HCT116 (cell line): ENCODE data around the gene NHSL2. TPM values are rescaled to one million over a fixed set of nuclear protein-coding genes. Genes with fewer than 3 reads are reported as not detected.

ENCODE experiments used
- ATAC-seq: fragments of 200-7000 bp; cut with Tn5 transposase; 2 replicates; pipeline ENCODE4 v1.9.1; 2020; ENCODE audit warnings: mild to moderate bottlenecking, moderate library complexity
- BruUV-seq: library from RNA; stranded (reverse); fragments of 400-500 nt; replicated peaks from 2 replicates; lab custom pipeline; 2021; lab: Mats Ljungman, UMichigan
- CTCF ChIA-PET: fragments of 300-600 bp; sonication (Branson Sonifier 250); formaldehyde crosslinking; loops from one replicate; lab custom pipeline; 2021; ENCODE audit warnings: antibody characterized with exemption; lab: Charles Lee
- POLR2A ChIA-PET: fragments of 300-600, 350-600 bp; sonication (Branson Sonifier 250); formaldehyde crosslinking; loops from one replicate; lab custom pipeline; 2021; ENCODE audit warnings: antibody characterized with exemption; lab: Charles Lee
- RAD21 ChIA-PET, 2 experiments: fragments of 300-600 bp; sonication (Branson Sonifier 250); formaldehyde crosslinking; loops; one replicate each; lab custom pipeline; 2023; ENCODE audit warnings: low total read pairs in 2 of 2; ENCODE audit not compliant: uncharacterized antibody in 2 of 2, unreplicated experiment in 2 of 2, low non-redundant PET in 1 of 2; lab: Charles Lee
- DNase-seq: peaks from one replicate; pipeline ENCODE4 v3.0.0-alpha.2; 2010; ENCODE audit warnings: low read depth, low spot score
- H2AFZ ChIP-seq: fragments of 200-600 bp; shearing (Covaris generic), sonication (generic); 2 replicates; pipeline ENCODE4 v1.6.1; 2017; ENCODE audit warnings: low read depth, mixed run types, mixed read lengths, antibody characterized with exemption, low read length; ENCODE audit not compliant: poor library complexity, severe bottlenecking
- H3K27ac ChIP-seq: 2 replicates; pipeline ENCODE4 v1.5.1; 2012; ENCODE audit warnings: low read depth, low read length
- H3K27me3 ChIP-seq: fragments of 200-600 bp; sonication (generic); 2 replicates; pipeline ENCODE4 v1.6.1; 2016; ENCODE audit warnings: mixed run types, low read length, mixed read lengths; ENCODE audit not compliant: insufficient read depth
- H3K36me3 ChIP-seq, 2 experiments: fragments of 200-500 bp in 1 of 2; fragments of 200-600 bp in 1 of 2; sonication (Bioruptor generic) in 1 of 2; sonication (generic) in 1 of 2; 2 replicates each; pipeline versions ENCODE4 v1.5.1 to v1.6.1; 2014 to 2016; ENCODE audit warnings: low read length in 2 of 2, inconsistent platforms in 1 of 2, mixed read lengths in 1 of 2, mixed run types in 1 of 2; ENCODE audit not compliant: insufficient read depth in 2 of 2, control insufficient read depth in 1 of 2
- H3K4me1 ChIP-seq, 2 experiments: fragments of 200-600 bp in 1 of 2; sonication (generic) in 1 of 2; 2 replicates each; pipeline versions ENCODE4 v1.5.1 to v1.6.1; 2012 to 2017; ENCODE audit warnings: low read length in 2 of 2, inconsistent platforms in 1 of 2, mild to moderate bottlenecking in 1 of 2, mixed read lengths in 1 of 2, mixed run types in 1 of 2, moderate library complexity in 1 of 2; ENCODE audit not compliant: insufficient read depth in 2 of 2, control insufficient read depth in 1 of 2
- H3K4me2 ChIP-seq: fragments of 200-600 bp; sonication (generic); 2 replicates; pipeline ENCODE4 v1.6.1; 2017; ENCODE audit warnings: mixed run types, low read length, mixed read lengths
- H3K4me3 ChIP-seq, 2 experiments: fragments of 200-600 bp in 1 of 2; sonication (generic) in 1 of 2; replicated peaks in 1 of 2; 2 replicates each; pipeline ENCODE4 v1.5.1; 2011 to 2016; ENCODE audit warnings: low read length in 2 of 2, control low read depth in 1 of 2, low read depth in 1 of 2, mild to moderate bottlenecking in 1 of 2, mixed read lengths in 1 of 2, mixed run types in 1 of 2
- H3K79me2 ChIP-seq: fragments of 200-600 bp; sonication (generic); 2 replicates; pipeline ENCODE4 v1.6.1; 2017; ENCODE audit warnings: mild to moderate bottlenecking, mixed run types, low read length, moderate library complexity, mixed read lengths; ENCODE audit not compliant: insufficient read depth
- H3K9ac ChIP-seq: fragments of 200-600 bp; sonication (generic); 2 replicates; pipeline ENCODE4 v1.6.1; 2016; ENCODE audit warnings: low read length, mixed read lengths
- H3K9me2 ChIP-seq: fragments of 200-600 bp; sonication (generic), shearing (Covaris generic); 2 replicates; pipeline ENCODE4 v1.6.1; 2017; ENCODE audit warnings: mixed run types, mild to moderate bottlenecking, moderate library complexity; ENCODE audit not compliant: insufficient read depth
- H3K9me3 ChIP-seq, 2 experiments: fragments of 200-500 bp in 1 of 2; fragments of 200-600 bp in 1 of 2; sonication (Bioruptor generic) in 1 of 2; sonication (generic) in 1 of 2; 2 replicates each; pipeline ENCODE4 v1.6.1; 2014 to 2017; ENCODE audit warnings: low read length in 2 of 2, mixed read lengths in 2 of 2, inconsistent platforms in 1 of 2, low read depth in 1 of 2, mild to moderate bottlenecking in 1 of 2, mixed run types in 1 of 2, moderate library complexity in 1 of 2; ENCODE audit not compliant: control insufficient read depth in 1 of 2, insufficient read depth in 1 of 2
- H4K20me1 ChIP-seq: fragments of 200-600 bp; sonication (generic), shearing (Covaris generic); 2 replicates; pipeline ENCODE4 v1.6.1; 2017; ENCODE audit warnings: mixed run types, mild to moderate bottlenecking, moderate library complexity; ENCODE audit not compliant: insufficient read depth
- ELF1 ChIP-seq: IDR thresholded peaks from 2 replicates; pipeline ENCODE4 v1.6.1; 2012; ENCODE audit warnings: low read depth, borderline replicate concordance
- POLR2A ChIP-seq: IDR thresholded peaks from 2 replicates; pipeline ENCODE4 v1.7.0; 2011; ENCODE audit warnings: borderline replicate concordance; ENCODE audit not compliant: insufficient read depth, insufficient read length; ENCODE audit errors: extremely low read depth
- intact Hi-C: fragments of 100-400 bp; cut with micrococcal nuclease; formaldehyde crosslinking; loops from 2 replicates; pipeline ENCODE4 v1.10.0; 2022
- total RNA-seq: library from RNA; stranded (reverse); gene quantifications from one replicate; pipeline ENCODE4 v1.2.1, GENCODE V29; 2021; ENCODE audit not compliant: unreplicated experiment
- TF ChIP-seq, protein P1 (sequence below): IDR thresholded peaks from 2 replicates; pipeline ENCODE4 v1.6.1; 2012; ENCODE audit warnings: low read depth
- TF ChIP-seq, protein P2 (sequence below): IDR thresholded peaks from 2 replicates; pipeline ENCODE4 v1.6.1; 2011; ENCODE audit warnings: mild to moderate bottlenecking, low read length, moderate library complexity; ENCODE audit not compliant: insufficient replicate concordance; ENCODE audit errors: extremely low read depth

The NHSL2 gene
- total RNA-seq, 1 experiment from 2014 or later = 0.22 TPM

DNA sequence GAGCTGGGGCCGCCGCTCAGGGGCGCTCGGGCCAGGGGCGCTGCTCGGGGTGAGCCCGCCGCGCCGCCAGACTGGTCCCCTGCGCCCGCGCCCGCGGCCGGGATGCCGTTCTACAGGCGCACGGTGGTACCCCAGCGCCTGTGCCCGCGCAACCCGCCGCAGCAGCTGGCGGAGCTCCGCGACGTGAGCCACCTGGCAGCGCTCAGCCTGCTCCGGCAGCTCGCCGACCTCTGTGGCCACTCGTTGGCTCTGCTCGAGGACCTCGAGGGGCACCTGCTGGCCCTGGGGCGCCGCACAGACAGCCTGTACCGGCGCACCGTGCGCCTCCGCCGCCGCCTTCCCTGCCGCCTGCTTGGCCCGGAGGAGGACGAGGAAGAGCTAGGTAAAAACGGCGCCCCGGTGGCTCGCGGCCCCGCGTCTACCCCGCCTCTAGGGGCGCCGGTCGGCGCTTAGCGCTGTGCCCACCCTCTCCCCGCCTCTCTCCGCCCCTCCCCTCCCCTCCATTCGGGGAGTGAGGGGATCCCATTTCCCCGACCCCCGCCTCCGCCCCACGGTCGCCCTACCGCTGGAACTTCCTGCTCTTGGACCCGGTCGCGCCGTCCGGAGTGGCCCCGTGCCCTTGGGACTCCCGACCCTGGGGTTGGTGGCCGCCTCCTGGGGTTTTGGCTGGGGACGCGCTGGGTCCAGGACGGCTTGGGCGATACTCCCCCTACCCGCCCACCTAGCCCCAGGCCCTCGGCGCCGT, 513 bp downstream of the NHSL2 start (continued):
- TF ChIP-seq, protein P1, sequence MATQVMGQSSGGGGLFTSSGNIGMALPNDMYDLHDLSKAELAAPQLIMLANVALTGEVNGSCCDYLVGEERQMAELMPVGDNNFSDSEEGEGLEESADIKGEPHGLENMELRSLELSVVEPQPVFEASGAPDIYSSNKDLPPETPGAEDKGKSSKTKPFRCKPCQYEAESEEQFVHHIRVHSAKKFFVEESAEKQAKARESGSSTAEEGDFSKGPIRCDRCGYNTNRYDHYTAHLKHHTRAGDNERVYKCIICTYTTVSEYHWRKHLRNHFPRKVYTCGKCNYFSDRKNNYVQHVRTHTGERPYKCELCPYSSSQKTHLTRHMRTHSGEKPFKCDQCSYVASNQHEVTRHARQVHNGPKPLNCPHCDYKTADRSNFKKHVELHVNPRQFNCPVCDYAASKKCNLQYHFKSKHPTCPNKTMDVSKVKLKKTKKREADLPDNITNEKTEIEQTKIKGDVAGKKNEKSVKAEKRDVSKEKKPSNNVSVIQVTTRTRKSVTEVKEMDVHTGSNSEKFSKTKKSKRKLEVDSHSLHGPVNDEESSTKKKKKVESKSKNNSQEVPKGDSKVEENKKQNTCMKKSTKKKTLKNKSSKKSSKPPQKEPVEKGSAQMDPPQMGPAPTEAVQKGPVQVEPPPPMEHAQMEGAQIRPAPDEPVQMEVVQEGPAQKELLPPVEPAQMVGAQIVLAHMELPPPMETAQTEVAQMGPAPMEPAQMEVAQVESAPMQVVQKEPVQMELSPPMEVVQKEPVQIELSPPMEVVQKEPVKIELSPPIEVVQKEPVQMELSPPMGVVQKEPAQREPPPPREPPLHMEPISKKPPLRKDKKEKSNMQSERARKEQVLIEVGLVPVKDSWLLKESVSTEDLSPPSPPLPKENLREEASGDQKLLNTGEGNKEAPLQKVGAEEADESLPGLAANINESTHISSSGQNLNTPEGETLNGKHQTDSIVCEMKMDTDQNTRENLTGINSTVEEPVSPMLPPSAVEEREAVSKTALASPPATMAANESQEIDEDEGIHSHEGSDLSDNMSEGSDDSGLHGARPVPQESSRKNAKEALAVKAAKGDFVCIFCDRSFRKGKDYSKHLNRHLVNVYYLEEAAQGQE = no peak
- TF ChIP-seq, protein P2, sequence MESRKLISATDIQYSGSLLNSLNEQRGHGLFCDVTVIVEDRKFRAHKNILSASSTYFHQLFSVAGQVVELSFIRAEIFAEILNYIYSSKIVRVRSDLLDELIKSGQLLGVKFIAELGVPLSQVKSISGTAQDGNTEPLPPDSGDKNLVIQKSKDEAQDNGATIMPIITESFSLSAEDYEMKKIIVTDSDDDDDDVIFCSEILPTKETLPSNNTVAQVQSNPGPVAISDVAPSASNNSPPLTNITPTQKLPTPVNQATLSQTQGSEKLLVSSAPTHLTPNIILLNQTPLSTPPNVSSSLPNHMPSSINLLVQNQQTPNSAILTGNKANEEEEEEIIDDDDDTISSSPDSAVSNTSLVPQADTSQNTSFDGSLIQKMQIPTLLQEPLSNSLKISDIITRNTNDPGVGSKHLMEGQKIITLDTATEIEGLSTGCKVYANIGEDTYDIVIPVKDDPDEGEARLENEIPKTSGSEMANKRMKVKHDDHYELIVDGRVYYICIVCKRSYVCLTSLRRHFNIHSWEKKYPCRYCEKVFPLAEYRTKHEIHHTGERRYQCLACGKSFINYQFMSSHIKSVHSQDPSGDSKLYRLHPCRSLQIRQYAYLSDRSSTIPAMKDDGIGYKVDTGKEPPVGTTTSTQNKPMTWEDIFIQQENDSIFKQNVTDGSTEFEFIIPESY = no peak
- TF ChIP-seq POLR2A = no peak

DNA sequence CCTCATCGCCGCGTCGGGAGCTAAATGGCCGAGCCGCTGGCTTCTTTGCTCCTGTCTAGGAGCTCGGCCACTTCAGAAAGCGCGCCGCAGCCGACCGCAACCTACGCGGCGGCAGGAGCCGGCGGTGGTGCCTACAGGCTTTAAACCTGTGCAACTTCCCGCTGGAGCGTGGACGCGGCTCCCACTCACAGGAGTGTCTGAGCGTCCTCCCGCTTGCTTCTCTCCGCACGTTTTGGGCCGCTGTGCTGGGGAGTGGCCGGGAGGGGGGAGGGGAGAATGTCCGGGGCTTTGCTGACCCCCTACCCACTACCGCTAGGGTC, 1.0 kb downstream of the NHSL2 start:
- Histone ChIP-seq H3K79me2 (no peaks in the 10 kb centered on the region), H3K27me3 (no peaks in the 10 kb centered on the region), H3K27ac (no peak overlapping the region), H3K4me2 (no peak overlapping the region), H4K20me1 (no peaks in the 10 kb centered on the region), H3K4me3 (no peak overlapping the region), H3K9me2 (no peaks in the 10 kb centered on the region), H2AFZ (no peak overlapping the region), H3K36me3 (no peaks in the 10 kb centered on the region), H3K9me3 (no peaks in the 10 kb centered on the region), H3K9ac (no peak overlapping the region), H3K4me1 (no peaks in the 10 kb centered on the region)
- POLR2A ChIA-PET = no interaction called here
- RAD21 ChIA-PET = no interaction called here
- CTCF ChIA-PET = no interaction called here
- BruUV-seq = no TSS peak
- DNase-seq = no peak
- intact Hi-C loops = no loop called here
- TF ChIP-seq ELF1 = no peak
- ATAC-seq = no peak
